ENCODE results near the gene MLIP. TPM values are rescaled to one million over a fixed set of nuclear protein-coding genes. Genes with fewer than 3 reads are reported as not detected.
A peak's percentile ranks its signal among the peaks of the same experiment; 100 is the strongest.

The MLIP gene, protein sequence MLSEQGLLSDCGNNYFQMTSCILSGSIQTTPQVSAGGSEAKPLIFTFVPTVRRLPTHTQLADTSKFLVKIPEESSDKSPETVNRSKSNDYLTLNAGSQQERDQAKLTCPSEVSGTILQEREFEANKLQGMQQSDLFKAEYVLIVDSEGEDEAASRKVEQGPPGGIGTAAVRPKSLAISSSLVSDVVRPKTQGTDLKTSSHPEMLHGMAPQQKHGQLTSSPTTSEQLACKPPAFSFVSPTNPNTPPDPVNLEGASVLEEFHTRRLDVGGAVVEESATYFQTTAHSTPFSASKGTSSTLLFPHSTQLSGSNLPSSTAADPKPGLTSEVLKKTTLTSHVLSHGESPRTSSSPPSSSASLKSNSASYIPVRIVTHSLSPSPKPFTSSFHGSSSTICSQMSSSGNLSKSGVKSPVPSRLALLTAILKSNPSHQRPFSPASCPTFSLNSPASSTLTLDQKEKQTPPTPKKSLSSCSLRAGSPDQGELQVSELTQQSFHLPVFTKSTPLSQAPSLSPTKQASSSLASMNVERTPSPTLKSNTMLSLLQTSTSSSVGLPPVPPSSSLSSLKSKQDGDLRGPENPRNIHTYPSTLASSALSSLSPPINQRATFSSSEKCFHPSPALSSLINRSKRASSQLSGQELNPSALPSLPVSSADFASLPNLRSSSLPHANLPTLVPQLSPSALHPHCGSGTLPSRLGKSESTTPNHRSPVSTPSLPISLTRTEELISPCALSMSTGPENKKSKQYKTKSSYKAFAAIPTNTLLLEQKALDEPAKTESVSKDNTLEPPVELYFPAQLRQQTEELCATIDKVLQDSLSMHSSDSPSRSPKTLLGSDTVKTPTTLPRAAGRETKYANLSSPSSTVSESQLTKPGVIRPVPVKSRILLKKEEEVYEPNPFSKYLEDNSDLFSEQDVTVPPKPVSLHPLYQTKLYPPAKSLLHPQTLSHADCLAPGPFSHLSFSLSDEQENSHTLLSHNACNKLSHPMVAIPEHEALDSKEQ
- total RNA-seq (2021; ENCODE audit: unreplicated experiment) (not detected), Bru-seq, nascent RNA (percentile 10 among the genes with signal in this experiment), BruChase-seq, experiment 1, labeled RNA remaining after a 2-hour chase (percentile 24 among the genes with signal in this experiment), BruChase-seq, experiment 2, labeled RNA remaining after a 6-hour chase (percentile 34 among the genes with signal in this experiment)
- not detected for polyA plus RNA-seq (2012; ENCODE audit: insufficient read length)
- long read RNA-seq = 0 reads

GRCh38 chr6:54111341-54112045, at the start of gene MLIP:
Gene MLIP, plus strand, starts transcription at chr6:54111443. Its CDS starts 37 bp downstream, at chr6:54111480.
- CTCF ChIA-PET = no interaction called here
- Histone ChIP-seq H3K9me3 (ENCODE audit: control insufficient read depth, insufficient read depth, low read depth, low read length) (no peaks in the 10 kb centered on the region), H3K27ac (ENCODE audit: low read length) (no peak within 1 kb of the TSS), H3K4me3 (ENCODE audit: low read depth in 2 of 2, low read length in 2 of 2) (no peak within 1 kb of the TSS), H3K36me3 (ENCODE audit: control insufficient read depth, insufficient read depth, low read length) (no peaks in the 10 kb centered on the region), H3K4me1 (ENCODE audit: control insufficient read depth, insufficient read depth, low read length) (no peaks in the 10 kb centered on the region), H3K27me3 (ENCODE audit: control insufficient read depth, insufficient read depth, low read length) (no peaks in the 10 kb centered on the region)
- POLR2A ChIA-PET = no interaction called here
- TF ChIP-seq, protein P1, sequence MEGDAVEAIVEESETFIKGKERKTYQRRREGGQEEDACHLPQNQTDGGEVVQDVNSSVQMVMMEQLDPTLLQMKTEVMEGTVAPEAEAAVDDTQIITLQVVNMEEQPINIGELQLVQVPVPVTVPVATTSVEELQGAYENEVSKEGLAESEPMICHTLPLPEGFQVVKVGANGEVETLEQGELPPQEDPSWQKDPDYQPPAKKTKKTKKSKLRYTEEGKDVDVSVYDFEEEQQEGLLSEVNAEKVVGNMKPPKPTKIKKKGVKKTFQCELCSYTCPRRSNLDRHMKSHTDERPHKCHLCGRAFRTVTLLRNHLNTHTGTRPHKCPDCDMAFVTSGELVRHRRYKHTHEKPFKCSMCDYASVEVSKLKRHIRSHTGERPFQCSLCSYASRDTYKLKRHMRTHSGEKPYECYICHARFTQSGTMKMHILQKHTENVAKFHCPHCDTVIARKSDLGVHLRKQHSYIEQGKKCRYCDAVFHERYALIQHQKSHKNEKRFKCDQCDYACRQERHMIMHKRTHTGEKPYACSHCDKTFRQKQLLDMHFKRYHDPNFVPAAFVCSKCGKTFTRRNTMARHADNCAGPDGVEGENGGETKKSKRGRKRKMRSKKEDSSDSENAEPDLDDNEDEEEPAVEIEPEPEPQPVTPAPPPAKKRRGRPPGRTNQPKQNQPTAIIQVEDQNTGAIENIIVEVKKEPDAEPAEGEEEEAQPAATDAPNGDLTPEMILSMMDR (IDR thresholded peaks at IDR 0.05) = no peak
- TF ChIP-seq POLR2AphosphoS5 (IDR thresholded peaks at IDR 0.05; ENCODE audit: low read depth, low read length) (no peak), TCF7L2 (IDR thresholded peaks at IDR 0.05; ENCODE audit: low read depth, low read length) (no peak), REST (IDR thresholded peaks at IDR 0.05; ENCODE audit: insufficient read depth in 1 of 2, low read depth in 2 of 2, low read length in 1 of 2) (no peak), SIN3A (IDR thresholded peaks at IDR 0.05; ENCODE audit: borderline replicate concordance, insufficient read depth, low read depth, low read length) (no peak)
- in situ Hi-C loops (cut with HindIII; ENCODE audit: low pct_unique_long_range_greater_than_20kb, low sequenced_read_pairs) (no loop called here), intact Hi-C loops (cut with micrococcal nuclease; ENCODE audit: unreplicated experiment) (no loop called here)
- no TSS peak for BruUV-seq (replicated peaks)
- ATAC-seq = no peak
- DNase-seq (ENCODE audit: low read depth, low spot score) = no peak

DNA sequence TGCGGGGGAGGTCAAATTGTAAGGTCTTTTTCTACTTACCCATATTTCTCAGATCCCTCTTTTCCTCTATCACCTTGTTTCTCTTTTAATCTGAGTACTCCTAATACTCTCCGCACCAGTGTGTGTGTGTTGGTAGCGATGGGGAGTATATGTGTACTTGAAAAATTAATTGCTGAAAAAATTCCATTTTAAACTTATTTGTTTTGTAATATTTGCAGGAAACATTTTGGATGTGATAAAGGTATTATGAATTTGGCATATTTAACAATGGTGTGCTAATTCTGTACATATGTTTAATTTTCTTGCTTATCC, 48.1 kb upstream of the MLIP start:
- BruUV-seq (replicated peaks) = no TSS peak
- no peak overlapping the region for H3K4me3 ChIP-seq (ENCODE audit: low read depth in 2 of 2, low read length in 2 of 2)
- no peaks in the 10 kb centered on the region for H3K9me3 ChIP-seq (ENCODE audit: control insufficient read depth, insufficient read depth, low read depth, low read length)
- intact Hi-C loops (cut with micrococcal nuclease; ENCODE audit: unreplicated experiment) = no loop called here
- H3K4me1 ChIP-seq (ENCODE audit: control insufficient read depth, insufficient read depth, low read length) = no peaks in the 10 kb centered on the region
- no peaks in the 10 kb centered on the region for H3K27me3 ChIP-seq (ENCODE audit: control insufficient read depth, insufficient read depth, low read length)
- no peak for DNase-seq (ENCODE audit: low read depth, low spot score)
- ATAC-seq = no peak
- no peaks in the 10 kb centered on the region for H3K36me3 ChIP-seq (ENCODE audit: control insufficient read depth, insufficient read depth, low read length)
- ChIA-PET POLR2A (no interaction called here), CTCF (no interaction called here)
- H3K27ac ChIP-seq (ENCODE audit: low read length) = no peak overlapping the region
- TF ChIP-seq POLR2AphosphoS5 (IDR thresholded peaks at IDR 0.05; ENCODE audit: low read depth, low read length) = no peak
- TF ChIP-seq, protein P1 (IDR thresholded peaks at IDR 0.05) = no peak
- no peak for TF ChIP-seq REST (IDR thresholded peaks at IDR 0.05; ENCODE audit: insufficient read depth in 1 of 2, low read depth in 2 of 2, low read length in 1 of 2)
- TF ChIP-seq SIN3A (IDR thresholded peaks at IDR 0.05; ENCODE audit: borderline replicate concordance, insufficient read depth, low read depth, low read length) = no peak
- no peak for TF ChIP-seq TCF7L2 (IDR thresholded peaks at IDR 0.05; ENCODE audit: low read depth, low read length)
- in situ Hi-C loops (cut with HindIII; ENCODE audit: low pct_unique_long_range_greater_than_20kb, low sequenced_read_pairs) = no loop called here
